Naive B cell (primary cell): Measurements from ENCODE around the gene GDAP1L1. TPM values are rescaled to one million over a fixed set of nuclear protein-coding genes. Genes with fewer than 3 reads are reported as not detected.

ENCODE experiments used
- ATAC-seq, 2 donors: fragments of 150-1000 bp; cut with Tn5 transposase; 2 replicates each; pipeline ENCODE4 v1.10.0; 2021; ENCODE audit warnings: low read depth in 2 of 2, mild to moderate bottlenecking in 2 of 2, moderate library complexity in 2 of 2
- DNase-seq: peaks from one replicate; pipeline ENCODE4 v3.0.0; 2022
- H3K27ac Mint-ChIP-seq, 6 donors: one replicate each; pipeline ENCODE4 v1.8.0; 2020 to 2022; ENCODE audit warnings: mild to moderate bottlenecking in 6 of 6, mixed read lengths in 6 of 6, moderate library complexity in 5 of 6, inconsistent platforms in 2 of 6
- H3K27me3 Mint-ChIP-seq, 3 donors: one replicate each; pipeline ENCODE4 v1.8.0; 2021 to 2022; ENCODE audit warnings: mixed read lengths in 3 of 3, mild to moderate bottlenecking in 1 of 3
- H3K36me3 Mint-ChIP-seq, 2 donors: one replicate each; pipeline ENCODE4 v1.8.0; 2020 to 2022; ENCODE audit warnings: mixed read lengths in 2 of 2, inconsistent platforms in 1 of 2, mild to moderate bottlenecking in 1 of 2
- H3K4me1 Mint-ChIP-seq, 3 donors: one replicate each; pipeline ENCODE4 v1.8.0; 2020 to 2022; ENCODE audit warnings: mixed read lengths in 3 of 3, inconsistent platforms in 1 of 3, mild to moderate bottlenecking in 1 of 3, moderate library complexity in 1 of 3
- H3K4me3 Mint-ChIP-seq, 8 donors: one replicate each; pipeline ENCODE4 v1.8.0; 2020 to 2022; ENCODE audit warnings: mild to moderate bottlenecking in 8 of 8, mixed read lengths in 8 of 8, moderate library complexity in 8 of 8, inconsistent platforms in 2 of 8
- H3K9me3 Mint-ChIP-seq, 7 donors: one replicate each; pipeline ENCODE4 v1.8.0; 2020 to 2022; ENCODE audit warnings: mixed read lengths in 7 of 7, mild to moderate bottlenecking in 5 of 7, inconsistent platforms in 2 of 7, moderate library complexity in 1 of 7
- polyA plus RNA-seq, 6 donors: library from polyadenylated mRNA; unstranded; fragments of 300-500 nt; fragmentation: Illumina TruSeq; gene quantifications; one replicate each; pipeline ENCODE4 v1.2.3, GENCODE V29; 2021; ENCODE audit warnings: low read depth in 6 of 6

Gene GDAP1L1
- polyA plus RNA-seq = not detected

DNA sequence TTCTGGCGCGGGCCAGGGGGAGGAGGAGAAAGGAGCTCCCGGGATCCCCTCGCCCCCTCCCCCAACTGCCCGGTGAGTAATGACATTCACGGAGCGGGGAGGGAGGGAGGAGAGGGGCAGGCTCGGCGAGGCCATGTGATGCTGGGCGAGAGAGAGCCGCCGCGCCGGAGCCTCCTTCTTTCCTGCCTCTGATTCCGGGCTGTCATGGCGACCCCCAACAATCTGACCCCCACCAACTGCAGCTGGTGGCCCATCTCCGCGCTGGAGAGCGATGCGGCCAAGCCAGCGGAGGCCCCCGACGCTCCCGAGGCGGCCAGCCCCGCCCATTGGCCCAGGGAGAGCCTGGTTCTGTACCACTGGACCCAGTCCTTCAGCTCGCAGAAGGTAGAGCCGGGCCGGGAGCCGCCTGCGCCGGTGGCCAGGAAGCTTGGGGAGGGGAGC, at the start of gene GDAP1L1:
Gene GDAP1L1 (plus strand): TSS at position 178 of the 441 bp plus-strand sequence. CDS start 27 bp downstream, at position 205.
- Mint-ChIP-seq H3K4me3 (peak within 1 kb of the TSS in 2 of 8 donors; percentile 44 to 74), H3K4me1 (peaks cover 6 to 9% (median 7%) of the 10 kb centered on the region in 3 donors), H3K36me3 (peaks cover under 1 to 9% of the 10 kb centered on the region in 2 donors), H3K27me3 (peaks cover 47 to 65% (median 54%) of the 10 kb centered on the region in 3 donors), H3K27ac (peak within 1 kb of the TSS in 1 of 6 donors; percentile 56), H3K9me3 (peaks cover 0 to 8% (median 2%) of the 10 kb centered on the region in 7 donors)
- ATAC-seq = no peak
- no peak for DNase-seq

DNA sequence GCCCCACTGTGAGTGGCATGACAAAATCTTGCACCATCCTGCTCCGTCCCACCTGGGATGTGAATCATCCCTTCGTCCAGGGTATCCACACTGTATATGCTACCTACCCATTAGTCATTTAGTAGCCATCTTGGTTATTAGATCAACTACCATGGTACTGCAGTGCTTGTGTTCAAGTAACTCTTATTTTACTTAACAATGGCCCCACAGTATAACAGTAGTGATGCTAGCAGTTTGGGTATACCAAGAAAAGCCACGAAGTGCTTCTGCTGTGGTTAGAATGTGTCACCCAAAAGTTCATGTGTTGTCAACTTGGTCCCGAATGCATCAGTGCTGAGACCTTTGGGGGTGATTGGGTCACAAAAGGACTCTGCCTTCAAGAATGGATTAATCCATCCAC, 48.2 kb upstream of the GDAP1L1 start:
- Mint-ChIP-seq H3K36me3 (peaks cover 21 to 28% of the 10 kb centered on the region in 2 donors), H3K4me3 (no peak overlapping the region), H3K9me3 (no peaks in the 10 kb centered on the region), H3K4me1 (peaks cover 12 to 33% (median 17%) of the 10 kb centered on the region in 3 donors), H3K27me3 (no peaks in the 10 kb centered on the region), H3K27ac (peak overlapping the region in 1 of 6 donors; percentile 13)
- DNase-seq (no peak), ATAC-seq (no peak)

DNA sequence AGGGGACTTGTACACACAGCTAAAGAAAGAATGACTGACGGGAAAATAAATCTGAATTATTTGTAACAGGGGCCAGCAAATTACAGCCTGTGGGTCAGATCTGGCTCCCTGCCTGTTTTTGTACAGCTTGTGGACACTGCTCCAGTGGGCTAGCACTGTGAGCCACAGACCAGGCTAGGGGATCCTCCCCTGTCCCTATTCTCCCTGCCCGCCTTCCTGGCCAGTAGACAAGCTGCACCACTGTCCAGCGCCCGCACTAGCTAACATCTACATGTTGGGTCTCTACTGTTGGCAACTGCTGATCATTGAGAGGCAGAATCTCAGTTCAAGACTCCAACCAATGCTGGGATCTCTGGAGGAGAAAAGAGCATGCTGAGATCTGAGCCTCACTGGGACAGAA, 47.2 kb upstream of the GDAP1L1 start:
- H3K4me3 Mint-ChIP-seq = no peak overlapping the region
- H3K4me1 Mint-ChIP-seq = peaks cover 15 to 32% (median 21%) of the 10 kb centered on the region in 3 donors
- H3K9me3 Mint-ChIP-seq = no peaks in the 10 kb centered on the region
- peaks cover 21 to 28% of the 10 kb centered on the region in 2 donors for H3K36me3 Mint-ChIP-seq
- ATAC-seq = no peak
- H3K27me3 Mint-ChIP-seq = no peaks in the 10 kb centered on the region
- DNase-seq = no peak
- peak overlapping the region in 3 of 6 donors; percentile 11 to 73 (median 40) for H3K27ac Mint-ChIP-seq

DNA sequence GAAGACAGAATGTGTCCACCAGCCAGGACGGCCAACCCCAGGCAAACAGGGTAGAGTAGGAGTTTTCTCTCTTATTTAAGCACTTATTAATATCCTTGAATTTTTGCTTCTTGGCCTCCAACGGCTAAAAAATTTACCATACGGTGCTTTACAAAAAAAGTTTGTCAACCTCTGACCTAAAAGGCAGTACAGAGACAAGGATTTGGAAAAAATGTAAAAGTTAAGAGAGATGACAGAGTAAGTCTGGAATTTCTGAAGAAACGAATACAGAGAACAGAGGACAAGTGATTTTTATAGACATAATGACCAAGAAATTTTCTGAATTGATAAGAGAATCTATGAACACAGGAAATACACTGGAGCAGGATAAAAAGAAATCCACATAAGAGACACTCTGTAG, 46.7 kb upstream of the GDAP1L1 start:
- Mint-ChIP-seq H3K9me3 (no peaks in the 10 kb centered on the region), H3K36me3 (peaks cover 21 to 28% of the 10 kb centered on the region in 2 donors), H3K4me3 (no peak overlapping the region), H3K27me3 (no peaks in the 10 kb centered on the region), H3K27ac (peak overlapping the region in 3 of 6 donors; percentile 22 to 87 (median 73)), H3K4me1 (peaks cover 15 to 32% (median 21%) of the 10 kb centered on the region in 3 donors)
- no peak for DNase-seq
- no peak for ATAC-seq

DNA sequence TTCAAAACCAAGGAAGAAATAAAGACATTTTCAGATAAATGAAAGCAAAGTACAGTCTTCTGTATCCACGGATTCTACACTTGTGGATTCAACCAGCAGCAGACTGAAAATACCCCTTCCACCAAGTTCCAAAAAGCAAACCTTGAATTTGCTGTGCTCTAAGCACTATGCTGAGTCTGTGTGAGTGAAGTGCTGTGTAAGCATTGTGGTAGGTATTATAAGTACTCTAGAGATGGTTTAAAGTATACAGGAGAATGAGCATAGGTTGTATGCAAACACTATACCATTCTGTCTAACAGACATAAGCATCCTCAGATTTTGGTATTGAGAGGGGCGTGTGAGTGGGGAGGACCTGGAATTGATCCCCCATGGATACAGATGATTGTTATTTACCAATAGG, 46.1 kb upstream of the GDAP1L1 start:
- ATAC-seq (no peak), DNase-seq (no peak)
- H3K4me3 Mint-ChIP-seq = no peak overlapping the region
- H3K36me3 Mint-ChIP-seq = peaks cover 22 to 28% of the 10 kb centered on the region in 2 donors
- H3K27ac Mint-ChIP-seq = peak overlapping the region in 1 of 6 donors; percentile 73
- no peaks in the 10 kb centered on the region for H3K27me3 Mint-ChIP-seq
- H3K4me1 Mint-ChIP-seq = peaks cover 15 to 32% (median 21%) of the 10 kb centered on the region in 3 donors
- H3K9me3 Mint-ChIP-seq = no peaks in the 10 kb centered on the region

DNA sequence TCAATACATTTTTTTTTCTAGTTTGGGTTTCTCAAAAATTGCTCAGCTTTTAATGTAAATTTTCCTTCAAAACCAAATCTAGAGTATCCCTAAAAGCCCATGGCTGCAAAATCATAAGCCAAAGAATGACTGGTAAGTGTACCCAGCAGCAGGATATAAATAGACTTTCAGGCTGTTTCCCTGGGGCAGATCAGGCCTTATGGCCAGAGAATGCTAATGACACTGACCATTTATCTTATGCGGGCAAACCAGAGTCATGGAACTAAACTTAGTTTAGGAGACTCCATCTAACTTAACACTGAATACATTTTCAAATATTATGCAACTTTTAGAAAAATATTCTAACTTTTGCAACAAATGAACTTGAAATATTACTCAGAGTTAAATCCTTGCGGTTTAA, 43.9 kb upstream of the GDAP1L1 start:
- no peaks in the 10 kb centered on the region for H3K9me3 Mint-ChIP-seq
- H3K27ac Mint-ChIP-seq = peak overlapping the region in 1 of 6 donors; percentile 54
- peaks cover 25 to 52% (median 41%) of the 10 kb centered on the region in 3 donors for H3K4me1 Mint-ChIP-seq
- H3K4me3 Mint-ChIP-seq = no peak overlapping the region
- peaks cover 13 to 32% of the 10 kb centered on the region in 2 donors for H3K36me3 Mint-ChIP-seq
- H3K27me3 Mint-ChIP-seq = no peaks in the 10 kb centered on the region
- DNase-seq = no peak
- no peak for ATAC-seq

DNA sequence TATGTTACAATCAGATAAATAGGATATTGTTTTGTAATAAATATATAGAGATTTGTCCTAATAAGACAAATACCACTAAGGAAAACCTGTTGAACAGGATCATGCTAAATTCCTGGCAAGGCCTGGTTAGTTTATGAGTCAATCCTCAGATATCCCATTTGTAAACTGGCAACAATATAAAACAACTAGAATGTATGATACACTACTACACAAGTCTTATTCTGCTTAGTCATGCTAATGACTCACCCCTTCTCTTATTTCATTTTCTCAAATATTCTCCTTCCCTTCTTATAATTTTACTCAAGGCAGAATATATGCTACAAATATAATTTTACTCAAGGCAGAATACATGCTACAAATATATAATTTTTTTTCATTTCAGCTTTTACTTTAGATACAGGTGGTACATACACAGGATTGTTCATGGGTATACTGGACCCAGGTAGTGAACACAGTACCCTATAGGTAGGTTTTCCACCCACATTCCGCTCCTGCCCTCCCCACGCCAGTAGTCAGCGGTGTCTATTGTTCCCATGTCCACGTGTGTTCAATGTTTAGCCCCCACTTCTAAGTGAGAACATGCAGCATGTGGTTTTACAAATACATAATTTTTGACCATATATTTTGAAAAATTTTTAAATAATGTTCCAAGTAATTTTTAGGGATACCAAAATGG, 42.8 kb upstream of the GDAP1L1 start:
- H3K4me1 Mint-ChIP-seq = peaks cover 36 to 58% (median 52%) of the 10 kb centered on the region in 3 donors
- peak overlapping the region in 2 of 6 donors; percentile 8 to 12 for H3K27ac Mint-ChIP-seq
- peaks cover 13 to 30% of the 10 kb centered on the region in 2 donors for H3K36me3 Mint-ChIP-seq
- H3K4me3 Mint-ChIP-seq = no peak overlapping the region
- no peaks in the 10 kb centered on the region for H3K27me3 Mint-ChIP-seq
- no peaks in the 10 kb centered on the region for H3K9me3 Mint-ChIP-seq
- DNase-seq (no peak), ATAC-seq (no peak)

DNA sequence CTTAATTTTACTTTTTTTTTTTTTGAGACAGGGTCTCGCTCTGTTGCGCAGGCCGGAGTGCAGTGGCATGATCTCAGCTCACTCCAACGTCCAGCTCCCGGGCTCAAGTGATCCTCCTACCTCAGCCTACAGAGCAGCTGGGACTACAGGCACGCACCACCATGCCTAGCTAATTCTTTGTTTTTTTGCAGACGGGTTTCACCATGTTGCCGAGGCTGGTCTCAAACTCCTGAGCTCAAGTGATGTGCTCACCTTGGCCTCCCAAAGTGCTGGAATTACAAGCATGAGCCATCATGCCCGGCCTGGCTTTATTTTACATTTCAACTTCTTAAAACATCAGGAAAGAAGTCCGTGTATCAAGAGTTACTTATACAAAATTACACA, 42.3 kb upstream of the GDAP1L1 start:
- Mint-ChIP-seq H3K9me3 (no peaks in the 10 kb centered on the region), H3K27me3 (no peaks in the 10 kb centered on the region), H3K27ac (peak overlapping the region in 1 of 6 donors; percentile 8), H3K4me3 (no peak overlapping the region), H3K36me3 (peaks cover 13 to 24% of the 10 kb centered on the region in 2 donors), H3K4me1 (peaks cover 41 to 57% (median 53%) of the 10 kb centered on the region in 3 donors)
- no peak for ATAC-seq
- DNase-seq = no peak

DNA sequence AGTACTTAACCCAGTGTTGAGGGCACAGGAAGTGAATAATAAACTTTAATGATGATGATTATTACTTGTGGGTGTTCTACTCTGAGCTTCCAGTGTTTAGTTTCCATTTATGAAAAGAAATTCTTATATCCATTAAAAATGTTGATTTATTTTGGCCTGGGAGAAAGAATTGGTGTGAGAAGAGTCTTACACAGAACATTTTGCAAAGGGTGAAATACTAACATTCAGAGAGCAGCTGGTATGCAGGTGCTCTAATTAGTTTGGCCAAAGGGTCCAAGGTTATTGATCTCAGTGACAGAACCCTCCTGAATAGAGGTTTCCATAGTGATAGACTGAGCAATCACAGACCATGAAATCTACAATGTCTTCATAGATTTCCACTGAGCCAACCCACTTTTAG, 41.0 kb upstream of the GDAP1L1 start:
- H3K4me1 Mint-ChIP-seq = peaks cover 47 to 60% (median 48%) of the 10 kb centered on the region in 3 donors
- H3K27me3 Mint-ChIP-seq = no peaks in the 10 kb centered on the region
- ATAC-seq (no peak), DNase-seq (no peak)
- H3K4me3 Mint-ChIP-seq = peak overlapping the region in 3 of 8 donors; percentile 35 to 66 (median 60)
- H3K36me3 Mint-ChIP-seq = peaks cover 11 to 12% of the 10 kb centered on the region in 2 donors
- H3K9me3 Mint-ChIP-seq = no peaks in the 10 kb centered on the region
- peak overlapping the region in 3 of 6 donors; percentile 42 to 100 (median 49) for H3K27ac Mint-ChIP-seq

DNA sequence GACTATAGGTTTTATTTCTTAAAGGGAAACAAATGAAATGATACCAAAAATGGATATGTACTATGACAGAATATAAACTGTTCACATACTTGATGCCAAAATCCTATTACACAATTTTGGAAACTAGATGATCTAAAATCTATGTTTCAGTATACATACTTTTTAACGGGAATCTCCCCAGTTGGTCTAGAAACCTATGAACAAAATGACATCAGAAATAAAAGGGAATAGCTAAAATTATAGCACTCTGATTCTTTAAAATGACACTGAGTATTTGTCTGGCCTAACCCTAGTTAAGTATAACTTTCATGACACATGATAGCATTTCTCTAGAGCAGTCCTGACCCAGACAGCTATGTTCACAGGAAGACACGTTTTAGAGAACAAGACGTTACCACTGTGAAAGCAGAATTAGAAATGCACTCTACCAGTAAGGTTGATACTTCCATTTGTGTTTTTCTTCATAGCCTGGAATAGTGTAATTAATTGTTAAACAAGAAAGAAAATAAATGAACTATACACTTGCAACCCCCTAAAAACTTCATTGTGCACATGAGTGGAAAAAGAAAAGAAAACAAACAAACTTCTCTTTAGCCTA, 39.9 kb upstream of the GDAP1L1 start:
- no peaks in the 10 kb centered on the region for H3K27me3 Mint-ChIP-seq
- H3K4me1 Mint-ChIP-seq = peaks cover 48 to 60% (median 49%) of the 10 kb centered on the region in 3 donors
- DNase-seq = no peak
- peak overlapping the region; percentile 74 to 100 (median 96) for H3K4me3 Mint-ChIP-seq
- H3K27ac Mint-ChIP-seq = peak overlapping the region; percentile 54 to 100 (median 94)
- no peaks in the 10 kb centered on the region for H3K9me3 Mint-ChIP-seq
- ATAC-seq = no peak
- H3K36me3 Mint-ChIP-seq = peaks cover 4 to 7% of the 10 kb centered on the region in 2 donors

DNA sequence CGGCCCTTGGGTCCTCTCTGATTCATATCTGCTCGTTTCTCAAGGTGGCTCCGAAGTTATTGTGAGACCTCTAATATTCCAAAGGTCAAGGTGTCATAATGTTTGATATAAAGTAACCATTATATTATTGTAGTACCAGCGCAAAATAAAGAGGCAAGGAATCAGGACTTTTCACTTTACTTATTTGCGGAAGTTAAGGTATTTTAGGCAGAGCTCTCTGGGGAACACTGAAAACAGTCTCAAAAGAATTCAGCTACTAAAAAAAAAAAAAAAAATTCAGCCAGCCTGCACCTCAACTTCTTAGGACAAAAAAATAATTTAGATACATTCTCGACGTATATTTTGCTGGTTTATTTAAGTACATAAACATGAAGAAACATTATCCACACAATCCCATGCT, 38.9 kb upstream of the GDAP1L1 start:
- H3K27ac Mint-ChIP-seq = peak overlapping the region; percentile 84 to 100 (median 99)
- peaks cover 47 to 61% (median 49%) of the 10 kb centered on the region in 3 donors for H3K4me1 Mint-ChIP-seq

DNA sequence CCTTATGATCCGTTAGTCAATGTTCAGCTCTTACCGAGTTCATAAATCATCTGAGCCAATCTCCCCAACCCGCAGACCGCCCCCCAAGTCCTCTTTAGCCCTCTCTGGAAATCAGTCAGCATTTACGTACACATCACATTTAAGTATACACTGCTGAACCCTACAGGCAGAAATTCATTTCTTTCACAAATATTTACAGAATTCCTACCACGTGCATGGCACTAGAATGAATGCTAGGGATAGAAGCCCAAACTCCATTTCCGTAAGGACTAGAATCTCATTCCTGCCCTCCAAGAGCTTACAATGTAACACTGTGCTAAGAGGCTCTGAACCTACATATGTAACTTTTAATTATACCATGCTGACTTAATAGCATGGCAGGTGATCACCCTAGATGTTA, 38.3 kb upstream of the GDAP1L1 start:
- no peak for DNase-seq
- Mint-ChIP-seq H3K36me3 (peaks cover 4 to 7% of the 10 kb centered on the region in 2 donors), H3K27me3 (no peaks in the 10 kb centered on the region), H3K4me1 (peaks cover 45 to 61% (median 47%) of the 10 kb centered on the region in 3 donors), H3K27ac (peak overlapping the region; percentile 84 to 100 (median 99)), H3K9me3 (no peaks in the 10 kb centered on the region), H3K4me3 (peak overlapping the region; percentile 92 to 100 (median 98))
- ATAC-seq = no peak

More for the DNA sequence above, 38.9 kb upstream of the GDAP1L1 start:
- peaks cover 4 to 7% of the 10 kb centered on the region in 2 donors for H3K36me3 Mint-ChIP-seq
- H3K9me3 Mint-ChIP-seq = no peaks in the 10 kb centered on the region
- H3K27me3 Mint-ChIP-seq = no peaks in the 10 kb centered on the region
- peak; percentile 36 for DNase-seq
- peak overlapping the region; percentile 92 to 100 (median 98) for H3K4me3 Mint-ChIP-seq
- no peak for ATAC-seq

DNA sequence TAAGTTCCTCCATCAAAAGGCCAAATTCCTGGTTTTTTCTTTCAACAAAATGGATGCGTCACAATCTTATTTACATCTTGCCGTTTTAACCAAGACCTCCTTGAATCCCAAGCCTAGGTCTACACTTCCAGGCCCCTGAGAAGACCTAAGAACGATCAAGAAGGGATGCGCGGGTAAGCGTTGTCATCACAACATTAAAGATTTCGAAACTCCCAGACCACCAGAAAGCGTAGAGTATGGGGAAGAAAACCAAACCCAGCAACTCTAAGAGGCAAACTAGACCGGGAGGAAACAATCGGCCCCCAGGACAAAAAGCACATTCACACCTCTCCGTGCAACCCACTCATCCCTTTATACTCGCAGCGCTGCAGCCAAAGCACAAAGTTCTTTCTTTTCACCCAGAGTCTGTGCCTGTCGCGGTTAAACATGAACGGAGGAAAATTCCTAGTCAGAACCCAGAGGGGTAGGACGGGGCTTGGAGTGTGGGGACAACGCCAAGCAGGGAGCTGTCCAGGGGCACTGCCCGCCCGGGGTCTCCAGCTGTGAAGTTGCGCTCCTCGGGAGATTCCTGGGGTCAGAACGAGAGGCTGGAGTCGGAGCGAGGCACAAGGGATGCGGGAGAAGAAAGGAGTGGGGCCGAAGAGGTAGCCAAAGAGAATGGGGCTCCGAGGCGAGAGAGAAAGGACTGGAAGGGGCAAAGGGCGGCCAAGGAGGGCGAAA, 37.3 kb upstream of the GDAP1L1 start:
- Mint-ChIP-seq H3K9me3 (no peaks in the 10 kb centered on the region), H3K27me3 (no peaks in the 10 kb centered on the region), H3K36me3 (peaks cover 4 to 7% of the 10 kb centered on the region in 2 donors), H3K4me3 (peak overlapping the region; percentile 92 to 100 (median 98)), H3K4me1 (peaks cover 42 to 58% (median 48%) of the 10 kb centered on the region in 3 donors), H3K27ac (peak overlapping the region; percentile 98 to 100 (median 99))
- ATAC-seq = no peak
- no peak for DNase-seq
